ENCODE measurements around the gene SEMA5A.

DNA sequence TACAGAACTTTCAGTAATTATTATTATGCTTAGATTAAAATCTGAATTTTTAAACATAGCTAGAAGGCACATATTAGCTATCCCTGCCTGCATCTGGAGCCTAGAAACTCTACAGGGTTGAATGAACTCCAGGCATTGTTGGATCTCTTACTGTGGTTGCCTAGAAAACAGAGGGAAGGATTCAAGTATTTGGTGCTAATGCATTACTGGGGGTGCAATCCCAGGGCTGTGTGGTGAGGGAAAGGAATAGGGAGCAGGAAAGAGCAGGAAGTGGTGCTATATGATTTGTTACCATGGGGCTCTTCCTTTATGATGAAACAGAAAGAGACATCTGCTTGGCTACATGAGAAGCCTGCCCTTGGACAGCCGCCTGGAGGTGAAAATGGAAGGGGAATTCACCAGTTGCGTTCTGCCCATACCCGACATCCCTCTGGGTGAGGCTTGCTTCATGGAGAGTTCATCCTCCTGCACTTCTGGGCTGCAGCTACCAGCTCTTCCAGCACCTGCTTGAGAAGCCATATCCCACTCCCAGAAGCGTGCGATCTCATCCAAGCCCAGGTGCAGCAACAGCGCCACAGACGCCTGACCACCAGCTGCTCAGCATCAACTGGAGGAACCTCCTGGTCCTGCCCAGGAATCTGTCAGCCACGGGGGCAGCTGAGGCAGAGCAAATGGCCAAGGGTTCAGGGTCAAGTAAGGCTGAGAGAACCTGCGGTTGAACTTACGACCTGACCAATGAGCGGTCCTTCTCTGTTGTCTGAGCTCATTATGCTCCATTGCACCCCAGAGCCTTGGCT, 362.8 kb downstream of the SEMA5A start:
- no peak for TF ChIP-seq ZNF274 (IDR thresholded peaks at IDR 0.05; ENCODE audit: low read depth, low read length)
- TF ChIP-seq YY1 (IDR thresholded peaks at IDR 0.05; ENCODE audit: insufficient read depth, insufficient read length), result no peak

All from NT2/D1 (cell line).